ENCODE data around the gene KATNBL1.

Gene KATNBL1

DNA sequence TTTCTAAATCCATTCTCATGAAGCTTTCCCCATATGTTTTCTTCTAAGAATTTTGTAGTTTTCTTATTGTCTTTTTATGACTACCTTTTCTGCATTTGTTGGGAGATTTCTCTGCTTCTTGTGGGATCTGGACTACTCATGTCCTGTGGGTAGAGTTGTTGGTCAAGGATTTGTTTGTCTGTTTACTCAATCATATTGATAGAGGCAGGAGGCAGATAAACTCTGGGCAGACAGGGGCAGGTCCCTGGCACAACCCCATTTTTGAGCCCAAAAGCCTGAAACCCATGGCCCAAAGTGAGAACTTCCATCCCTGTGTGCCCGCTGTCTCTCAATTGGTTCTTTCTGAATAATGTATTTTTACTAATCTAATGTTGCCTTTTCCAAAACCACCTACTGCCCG lies 95.7 kb downstream of the KATNBL1 start:
- DNase-seq = no peak

DNA sequence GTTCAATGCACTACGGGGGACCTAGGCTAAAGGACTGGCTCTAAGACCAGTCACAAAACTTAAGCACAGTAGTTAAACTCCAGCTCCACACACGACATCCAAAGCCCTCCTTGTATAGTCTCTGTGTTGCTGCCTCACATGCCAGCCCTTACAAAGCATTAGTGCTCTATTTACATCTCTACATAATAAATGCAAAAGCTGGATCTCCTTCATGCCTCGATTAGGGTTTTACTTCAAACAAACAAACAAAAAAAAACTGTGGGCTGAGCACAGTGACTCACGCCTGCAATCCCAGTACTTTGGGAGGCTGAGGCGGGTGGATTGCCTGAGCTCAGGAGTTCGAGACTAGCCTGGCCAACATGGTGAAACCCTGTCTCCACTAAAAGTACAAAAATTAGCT lies 98.4 kb downstream of the KATNBL1 start:
- DNase-seq = no peak

DNA sequence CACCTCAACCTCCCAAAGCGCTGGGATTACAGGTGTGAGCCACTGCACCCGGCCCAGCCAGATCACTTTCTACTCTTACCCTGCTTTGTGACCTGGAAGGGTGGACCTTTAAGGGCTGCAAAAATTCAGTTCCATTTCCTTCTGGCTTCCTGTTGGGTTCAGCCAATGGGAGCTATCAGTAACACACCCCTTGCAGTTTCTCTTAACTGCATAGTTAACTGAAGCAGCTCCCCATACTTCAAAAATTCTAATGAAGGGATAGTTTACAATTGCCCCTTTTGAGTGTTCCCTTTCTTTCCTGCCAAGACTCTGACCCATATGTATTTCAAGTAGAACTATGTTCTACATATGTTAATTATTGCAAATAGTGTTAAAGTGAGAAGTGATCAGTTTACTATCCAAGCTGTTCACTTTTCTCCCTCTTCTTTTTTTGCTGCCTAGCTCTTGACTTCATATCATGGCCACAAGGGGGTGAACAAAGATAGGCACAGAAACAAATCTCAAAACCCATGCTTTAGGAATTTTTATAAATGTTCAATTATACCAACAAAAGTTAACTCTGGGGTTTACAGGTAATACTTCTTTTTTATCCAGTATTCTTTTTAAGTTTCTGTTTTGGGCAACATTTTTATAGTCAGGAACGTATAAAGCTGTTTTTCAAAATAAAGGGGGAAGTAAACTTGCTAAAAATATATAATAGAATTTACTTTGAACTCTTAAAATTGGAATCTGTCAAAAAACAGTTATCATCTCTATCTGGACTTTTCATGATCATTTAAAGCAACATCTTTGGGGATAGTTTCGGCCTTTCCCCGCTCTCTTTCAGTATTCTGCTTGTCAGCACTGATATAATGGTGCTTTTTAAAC lies 99.9 kb downstream of the KATNBL1 start:
- DNase-seq = peak; percentile 81

DNA sequence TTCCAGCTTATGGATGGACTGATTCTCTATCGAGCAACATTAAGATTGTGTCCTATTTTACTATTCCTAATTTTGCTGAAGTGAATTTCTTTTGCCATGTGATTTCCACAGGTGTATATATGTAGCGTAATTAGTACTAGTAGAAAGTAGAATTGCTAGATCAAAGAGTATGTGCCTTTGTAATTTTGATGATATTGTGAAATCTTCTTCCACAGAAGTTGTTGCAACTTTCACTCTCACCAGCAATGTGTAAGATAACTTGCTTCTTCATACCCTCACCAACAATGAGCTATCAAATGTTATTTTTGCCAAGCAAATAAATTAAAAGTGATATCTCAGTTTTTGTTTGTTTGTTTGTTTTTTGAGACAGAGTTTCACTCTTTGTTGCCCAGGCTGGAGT lies 102.6 kb downstream of the KATNBL1 start:
- DNase-seq = no peak

DNA sequence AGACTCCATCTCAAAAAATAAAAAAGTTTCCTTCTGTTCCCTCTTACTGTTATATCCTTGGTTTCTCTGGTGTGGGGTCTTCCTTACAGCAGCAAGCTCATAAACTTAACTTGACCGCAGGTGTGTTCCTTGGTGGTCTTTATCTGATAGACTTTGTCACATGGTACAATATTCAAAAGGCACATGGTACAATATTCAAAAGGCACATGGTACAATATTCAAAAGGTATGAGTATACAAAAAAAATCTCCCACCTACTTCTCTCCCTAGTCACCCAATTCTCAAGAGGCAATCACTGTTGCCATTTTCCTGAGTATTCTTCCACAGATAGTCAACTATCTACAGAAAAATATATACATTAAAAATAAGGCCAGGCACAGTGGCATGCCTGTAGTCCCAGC lies 103.5 kb downstream of the KATNBL1 start:
- no peak for DNase-seq

DNA sequence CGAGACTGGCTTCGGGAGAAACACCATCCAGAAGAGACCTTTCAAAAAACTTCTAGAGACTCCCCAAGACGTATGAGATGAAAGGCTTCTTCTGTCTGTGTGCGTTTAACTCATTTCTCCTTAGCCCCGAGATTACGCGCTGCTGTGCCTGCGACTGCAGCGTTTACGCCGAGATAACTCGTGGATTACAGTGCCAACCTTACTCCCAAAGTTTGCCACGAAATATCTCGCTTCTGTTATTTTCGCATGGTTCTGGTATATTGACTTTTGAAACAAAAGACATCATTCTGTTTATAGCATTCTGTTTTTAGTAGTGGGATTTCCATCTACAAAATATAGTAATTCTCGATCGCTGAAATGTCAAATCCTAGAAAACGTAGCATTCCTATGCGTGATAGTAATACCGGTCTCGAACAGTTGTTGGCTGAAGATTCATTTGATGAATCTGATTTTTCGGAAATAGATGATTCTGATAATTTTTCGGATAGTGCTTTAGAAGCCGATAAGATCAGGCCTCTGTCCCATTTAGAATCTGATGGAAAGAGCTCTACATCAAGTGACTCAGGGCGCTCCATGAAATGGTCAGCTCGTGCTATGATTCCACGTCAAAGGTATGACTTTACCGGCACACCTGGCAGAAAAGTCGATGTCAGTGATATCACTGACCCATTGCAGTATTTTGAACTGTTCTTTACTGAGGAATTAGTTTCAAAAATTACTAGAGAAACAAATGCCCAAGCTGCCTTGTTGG lies 107.5 kb downstream of the KATNBL1 start:
- DNase-seq = peak; percentile 7

DNA sequence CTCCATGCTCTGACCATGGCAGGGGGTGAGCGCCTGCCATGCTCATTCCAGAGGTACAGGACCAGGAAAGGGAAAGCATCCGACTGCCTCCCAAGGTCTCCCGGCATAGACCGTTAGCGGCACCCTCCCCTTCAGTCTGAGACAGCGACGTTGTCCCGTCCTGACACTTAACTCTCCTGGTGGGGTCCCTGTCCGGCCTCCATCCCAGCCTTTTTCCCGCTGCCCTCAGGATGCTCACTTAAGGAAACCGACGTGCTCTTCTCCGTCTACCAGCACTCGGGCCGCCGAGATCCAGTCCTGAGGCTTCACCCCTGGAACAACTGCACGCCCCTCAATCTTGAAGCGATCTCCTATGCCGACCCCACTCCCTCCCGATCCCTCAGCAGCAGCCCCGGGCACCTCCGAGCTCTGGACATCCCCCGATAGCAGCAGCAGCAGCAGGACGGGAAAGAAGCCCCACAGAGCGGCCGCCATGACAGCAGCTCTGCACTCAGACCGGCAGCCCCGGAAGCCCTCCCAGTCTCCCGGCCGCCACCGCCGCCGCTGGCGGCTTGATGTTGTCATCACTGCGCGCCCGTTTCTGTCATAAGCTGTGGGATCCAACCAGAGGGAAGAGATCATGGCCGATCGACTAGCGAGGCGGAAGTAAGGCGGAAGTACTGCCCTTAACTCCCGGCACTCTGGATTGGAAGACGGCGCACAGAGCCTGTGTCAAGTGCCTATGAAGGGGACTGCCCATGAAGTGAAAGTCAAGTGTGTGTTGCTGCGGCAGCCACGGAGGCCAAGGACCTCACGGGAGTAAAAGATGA lies 108.3 kb downstream of the KATNBL1 start, which contains the start of the genes EMC7 and PGBD4:
Gene EMC7, minus strand, starts transcription at position 497 of the 809 bp plus-strand sequence. Its CDS starts 23 bp downstream, at position 474.
Gene PGBD4, plus strand, starts transcription at position 718 of the 809 bp plus-strand sequence. CDS start 449 bp downstream, outside the sequence.
- peak; percentile 99 for DNase-seq

DNA sequence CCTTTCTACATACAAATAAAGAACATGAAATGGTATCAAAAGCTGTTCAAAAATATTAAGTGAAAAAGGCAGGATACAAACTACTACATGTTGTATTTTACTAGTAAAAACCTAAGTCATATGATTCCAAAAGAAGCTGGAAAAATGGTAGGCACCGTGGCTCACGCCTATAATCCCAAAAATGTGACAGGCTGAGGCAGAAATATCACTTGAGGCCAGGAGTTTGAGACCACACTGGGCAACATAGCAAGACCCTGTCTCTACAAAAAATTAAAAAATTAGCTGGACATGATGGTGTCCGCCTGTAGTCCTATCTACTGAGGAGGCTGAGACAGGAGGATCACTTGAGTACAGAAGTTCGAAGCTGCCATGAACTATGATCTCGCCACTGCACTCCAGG lies 110.0 kb downstream of the KATNBL1 start:
- no peak for DNase-seq
